Superior temporal gyrus (tissue), 1 donor: ENCODE measurements around the gene KLHL22.
"Not testable (repeated sequence)": the region's sequence is repeated elsewhere in the genome, so short reads cannot be mapped to it uniquely, and the experiment has no call there.

Source experiments
- DNase-seq: peaks from one replicate; pipeline ENCODE4 v3.0.0-alpha.2; 2016; ENCODE audit errors: extremely low spot score

The KLHL22 gene

GRCh38 chr22:20504293-20504922, 8.8 kb upstream of the KLHL22 start:
- DNase-seq, result not testable (repeated sequence)

DNA sequence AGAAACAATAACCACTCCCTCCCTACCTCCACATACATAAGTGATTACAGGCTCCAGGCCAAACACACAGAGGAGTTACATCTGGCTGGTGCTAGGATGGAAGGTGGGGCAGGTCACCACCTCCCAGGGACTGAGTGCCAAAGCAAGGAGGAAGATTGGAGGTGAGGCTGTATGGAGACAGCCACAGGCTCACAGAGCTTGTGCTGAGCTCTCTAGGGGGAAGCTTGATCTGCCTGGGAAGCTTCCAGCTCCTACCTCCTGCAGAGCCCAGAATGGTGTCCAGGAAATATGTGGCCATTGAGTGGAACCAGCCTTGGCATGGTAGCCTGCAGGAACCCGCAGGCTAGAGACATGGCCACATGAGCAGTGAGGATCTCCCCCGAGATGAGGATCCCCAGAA, 8.2 kb upstream of the KLHL22 start:
- no peak for DNase-seq

DNA sequence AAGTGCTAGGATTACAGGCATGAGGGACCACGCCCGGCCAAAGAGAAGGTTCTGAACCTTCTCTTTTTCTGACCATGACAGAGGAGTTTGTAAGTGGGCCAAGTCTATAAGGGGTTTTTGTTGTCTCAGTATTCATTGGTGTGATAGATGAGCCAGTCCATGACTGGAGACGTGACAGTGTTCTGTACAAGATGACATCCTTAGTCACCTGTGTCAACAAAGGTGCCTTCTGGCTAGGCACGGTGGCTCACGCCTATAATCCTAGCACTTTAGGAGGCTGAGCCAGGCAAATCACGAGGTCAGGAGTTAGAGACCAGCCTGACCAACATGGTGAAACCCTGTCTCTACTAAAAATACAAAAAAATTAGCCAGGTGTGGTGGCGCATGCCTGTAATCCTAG, 4.2 kb upstream of the KLHL22 start:
- DNase-seq, result no peak

DNA sequence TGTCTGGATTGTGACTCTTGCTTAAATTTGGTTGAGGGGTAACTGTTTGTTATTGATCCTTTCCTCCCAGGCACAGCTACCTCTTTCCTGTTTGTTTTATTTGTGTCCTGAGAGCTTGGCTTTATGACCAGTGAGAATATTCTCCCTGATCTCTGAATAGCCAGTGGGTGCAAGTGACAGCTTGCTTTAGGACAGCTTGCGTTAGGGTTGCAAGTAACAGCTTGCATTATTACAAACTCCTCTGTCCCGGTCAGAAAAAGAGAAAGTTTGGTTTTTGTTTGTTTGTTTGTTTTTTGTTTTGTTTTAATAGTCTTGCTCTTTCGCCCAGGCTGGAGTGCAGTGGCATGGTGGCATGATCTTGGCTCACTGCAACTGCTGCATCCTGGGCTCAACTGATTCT, 3.3 kb upstream of the KLHL22 start:
- no peak for DNase-seq

- DNase-seq, result no peak
Observed at GRCh38 chr22:20497426-20497825, 1.8 kb upstream of the KLHL22 start.

- peak; percentile 95 for DNase-seq
Observed at GRCh38 chr22:20495861-20496681, 476 bp upstream of the KLHL22 start.

DNA sequence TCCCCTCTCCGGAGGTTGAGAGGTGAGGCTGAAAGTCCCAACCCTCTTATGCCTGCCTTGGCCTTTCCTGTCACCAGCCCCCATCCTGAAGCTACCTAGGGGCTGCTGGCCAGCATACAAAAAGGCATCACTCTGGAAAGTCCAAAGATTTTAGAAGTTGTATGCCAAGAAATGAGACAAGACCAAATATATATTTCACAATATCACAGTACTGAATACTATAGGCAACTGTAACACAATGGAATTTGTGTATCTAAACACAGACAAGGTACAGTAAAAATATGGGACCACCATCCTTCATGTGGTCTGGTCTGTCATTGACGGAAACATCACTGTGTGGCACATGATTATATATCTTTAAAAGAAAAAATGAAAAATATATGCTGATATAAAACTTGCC, 4.2 kb downstream of the KLHL22 start:
- no peak for DNase-seq

- no peak for DNase-seq
Observed at GRCh38 chr22:20490941-20491307, 4.7 kb downstream of the KLHL22 start.

DNA sequence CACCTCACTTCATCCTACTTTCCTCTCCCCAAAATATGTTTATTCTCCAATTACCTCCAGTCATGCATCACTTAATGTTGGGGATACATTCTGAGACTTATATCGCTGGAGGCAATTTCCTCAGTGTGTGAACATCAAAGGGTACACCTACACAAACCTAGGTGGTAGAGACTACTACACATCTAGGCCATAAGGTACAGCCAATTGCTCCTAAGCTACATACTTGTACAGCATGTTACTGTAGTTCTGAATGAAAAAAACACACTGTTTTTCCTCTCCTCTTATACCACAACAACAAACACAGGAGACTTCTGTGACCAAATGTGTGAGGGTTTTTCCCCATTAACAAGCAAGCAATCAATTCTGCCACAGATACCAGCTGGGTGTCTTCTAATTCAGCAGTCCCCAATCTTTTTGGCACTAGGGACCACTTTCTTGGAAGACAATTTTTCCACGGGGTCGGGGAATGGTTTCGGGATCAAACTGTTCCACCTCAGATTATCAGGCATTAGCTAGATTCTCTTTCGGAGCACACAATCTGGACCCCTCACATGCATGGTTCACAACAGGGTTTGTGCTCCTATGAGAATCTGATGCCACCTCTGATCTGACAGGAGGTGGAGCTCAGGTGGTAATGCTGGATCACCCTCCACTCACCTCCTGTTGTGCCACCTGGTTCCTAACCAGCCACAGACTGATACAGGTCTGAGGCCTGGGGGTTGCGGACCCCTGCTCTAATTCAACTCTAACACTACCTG, 5.2 kb downstream of the KLHL22 start:
- DNase-seq, result no peak

DNA sequence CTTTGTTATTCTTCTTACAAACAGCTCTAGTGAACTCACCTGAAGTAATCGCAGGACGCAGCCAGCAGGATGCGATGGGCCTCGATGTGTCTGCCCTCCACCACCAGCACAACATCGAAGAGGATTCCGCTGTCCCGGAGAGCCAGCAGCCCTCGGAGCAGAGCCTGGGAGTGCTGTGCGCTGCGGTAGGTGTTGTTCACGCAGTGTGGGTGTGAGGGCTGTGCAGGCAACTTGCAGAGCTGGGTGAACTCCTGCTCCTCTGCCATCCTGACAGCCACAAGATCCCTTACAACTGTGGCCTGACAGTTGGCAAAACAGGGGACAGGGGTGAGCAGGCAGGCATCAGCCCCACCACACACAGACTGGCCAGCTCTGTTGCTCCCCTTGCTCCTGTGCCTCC, 6.6 kb downstream of the KLHL22 start:
- no peak for DNase-seq

GRCh38 chr22:20487715-20488114, 7.9 kb downstream of the KLHL22 start:
- no peak for DNase-seq

DNA sequence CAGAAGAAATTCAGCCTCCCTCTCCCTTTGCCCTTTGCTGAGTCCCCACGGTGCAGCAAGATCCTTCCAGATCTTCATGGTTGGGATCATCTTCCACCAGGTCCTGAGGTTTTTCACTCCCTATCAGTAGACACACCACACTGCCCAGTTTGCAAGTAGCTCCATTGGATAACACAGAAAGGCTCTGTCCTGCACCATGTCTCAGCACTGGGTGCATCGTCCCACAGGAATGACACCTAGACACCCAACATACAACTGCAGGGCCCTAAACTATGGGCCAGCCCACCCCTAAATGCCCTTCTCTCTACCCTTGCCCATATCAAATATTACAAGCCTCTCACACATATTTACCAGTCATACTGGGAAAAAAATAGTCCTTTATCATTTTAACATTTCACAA, 9.4 kb downstream of the KLHL22 start:
- DNase-seq, result no peak

DNA sequence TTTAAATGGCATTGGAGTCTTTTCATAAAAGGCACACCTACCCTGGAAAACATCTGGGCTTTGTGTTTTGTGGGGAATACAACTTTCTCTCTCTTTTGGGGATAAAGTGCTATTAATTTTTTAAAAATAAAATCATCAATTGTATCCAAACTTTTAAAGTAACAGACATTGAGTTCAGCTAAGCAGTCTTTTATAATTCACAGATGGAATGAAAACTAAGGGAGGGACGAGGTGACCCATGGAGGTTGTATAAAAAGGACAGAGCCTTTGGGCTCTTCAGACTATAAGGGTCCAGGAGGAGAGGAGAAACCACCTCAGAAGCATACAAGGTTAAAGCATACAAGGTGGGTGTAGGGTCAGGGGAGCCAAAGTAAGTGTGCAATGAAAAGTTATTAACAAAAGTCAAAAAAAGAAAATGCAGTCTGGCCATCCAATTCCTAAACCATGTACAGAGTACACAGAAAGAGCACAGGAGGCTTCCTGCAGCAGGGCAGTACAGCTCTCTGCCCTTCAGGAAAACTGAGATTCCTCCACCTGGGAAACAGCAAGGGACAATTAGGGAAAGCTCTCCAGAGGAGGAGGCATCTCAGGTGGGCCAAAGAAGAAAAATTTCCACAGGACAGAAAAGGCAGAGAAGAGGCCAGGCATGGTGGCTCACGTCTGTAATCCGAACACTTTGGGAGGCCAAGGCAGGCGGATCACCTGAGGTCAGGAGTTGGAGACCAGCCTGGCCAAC, 10.5 kb downstream of the KLHL22 start:
- no peak for DNase-seq

DNA sequence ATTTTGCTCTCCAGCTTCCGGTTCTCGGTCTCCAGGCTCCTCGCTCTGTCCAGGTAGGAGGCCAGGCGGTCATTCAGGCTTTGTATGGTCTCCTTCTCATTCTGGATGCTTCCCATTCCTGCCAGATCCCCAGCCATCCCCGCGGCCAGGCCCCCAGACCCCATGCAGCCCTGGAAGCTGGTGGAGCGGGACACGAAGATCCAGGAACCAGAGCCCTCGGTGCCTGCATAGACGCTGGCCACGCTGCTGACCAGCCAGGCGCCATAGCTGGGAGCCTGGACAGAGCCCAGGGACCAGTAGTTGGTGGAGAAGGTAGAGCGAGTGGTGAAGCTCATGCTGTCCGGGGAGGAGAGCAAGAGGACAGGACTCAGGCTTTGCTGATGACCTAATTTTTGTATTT, 11.8 kb downstream of the KLHL22 start:
- DNase-seq, result no peak

DNA sequence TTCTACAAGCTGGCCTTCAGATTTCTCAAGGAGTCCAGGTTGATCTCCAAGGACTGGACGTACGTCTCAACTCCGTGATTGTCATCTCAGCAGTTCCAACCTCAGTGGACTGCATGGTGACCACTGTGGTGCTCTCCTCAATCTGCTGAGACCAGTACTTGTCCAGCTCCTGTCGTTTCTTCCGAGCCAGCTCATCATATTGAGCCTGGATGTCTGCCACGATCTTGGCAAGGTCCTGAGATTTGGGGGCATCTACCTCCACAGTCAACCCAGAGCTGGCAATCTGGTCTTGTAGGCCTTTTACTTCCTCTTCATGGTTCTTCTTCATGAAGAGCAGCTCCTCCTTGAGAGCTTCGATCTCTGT, 12.5 kb downstream of the KLHL22 start:
- not testable (repeated sequence) for DNase-seq

- DNase-seq, result no peak
Observed at GRCh38 chr22:20479612-20480196, 15.9 kb downstream of the KLHL22 start.

DNA sequence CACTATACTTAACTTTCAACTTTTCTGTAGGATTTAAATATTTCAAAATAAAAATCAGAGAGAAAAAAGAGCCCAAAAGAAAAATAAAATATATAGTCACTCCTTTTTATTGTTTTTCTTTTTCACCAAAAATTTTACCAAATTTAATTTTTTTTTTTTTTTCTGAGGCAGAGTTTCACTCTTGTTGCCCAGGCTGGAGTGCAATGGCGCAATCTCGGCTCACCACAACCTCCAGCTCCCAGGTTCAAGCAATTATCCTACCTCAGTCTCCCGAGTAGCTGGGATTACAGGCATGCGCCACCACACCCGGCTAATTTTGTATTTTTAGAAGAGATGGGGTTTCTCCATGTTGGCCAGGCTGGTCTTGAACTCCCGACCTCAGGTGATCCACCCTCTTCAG, 17.5 kb downstream of the KLHL22 start:
- DNase-seq, result not testable (repeated sequence)

GRCh38 chr22:20475569-20475968, 20.0 kb downstream of the KLHL22 start:
- not testable (repeated sequence) for DNase-seq

- DNase-seq, result no peak
Observed at GRCh38 chr22:20475115-20475436, 20.5 kb downstream of the KLHL22 start.

DNA sequence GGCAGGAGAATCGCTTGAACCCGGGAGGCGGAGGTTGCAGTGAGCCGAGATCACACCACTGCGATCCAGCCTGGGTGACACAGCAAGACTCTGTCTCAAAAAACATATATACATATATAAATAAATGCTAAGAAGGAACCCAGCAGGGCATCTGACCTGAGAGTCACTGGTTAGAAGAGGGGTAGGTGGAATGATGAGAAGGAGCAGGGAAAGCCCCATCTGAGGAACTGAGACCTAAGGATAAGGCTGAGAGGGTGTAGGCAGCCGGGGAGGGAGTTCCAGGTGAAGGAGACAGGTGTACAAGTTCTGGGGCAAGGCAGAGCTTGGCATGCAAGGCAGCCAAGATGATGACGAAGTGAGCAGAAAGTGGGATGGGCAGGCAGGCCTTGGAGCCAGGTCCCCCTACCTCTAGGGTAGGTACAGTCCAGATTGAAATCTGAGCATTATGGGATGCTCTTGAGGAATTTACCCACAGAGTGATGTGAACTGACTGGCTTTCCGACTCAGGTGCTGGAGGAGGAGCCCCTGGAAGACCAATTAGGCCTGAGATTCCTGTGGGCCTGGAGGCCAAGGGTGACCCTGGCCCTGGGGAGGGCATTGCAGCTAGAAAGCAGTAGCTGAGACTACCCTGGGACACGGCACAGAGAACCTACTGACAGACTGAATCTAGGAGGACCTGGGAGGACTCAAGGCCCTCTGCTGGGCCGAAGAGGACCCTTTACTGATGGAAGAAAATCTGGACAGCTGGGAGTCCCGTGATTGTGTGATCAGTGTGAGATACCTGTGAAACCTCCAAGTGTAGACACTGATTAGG, 22.8 kb downstream of the KLHL22 start:
- no peak for DNase-seq
